ENCODE measurements around the gene FDPS. TPM values are rescaled to one million over a fixed set of nuclear protein-coding genes. Genes with fewer than 3 reads are reported as not detected.
"Not testable (repeated sequence)": the region's sequence is repeated elsewhere in the genome, so short reads cannot be mapped to it uniquely, and the experiment has no call there.

The FDPS gene
- polyA plus RNA-seq, 1 donor: 179 TPM

- DNase-seq: no peak
These were observed 4.6 kb downstream of the FDPS start for GRCh38 chr1:155313261-155313660.

- DNase-seq: no peak
These were observed 8.3 kb downstream of the FDPS start for GRCh38 chr1:155316922-155317321.

- no peak for DNase-seq
These were observed 9.4 kb downstream of the FDPS start for GRCh38 chr1:155318082-155318481.

- DNase-seq: no peak
These were observed 10.9 kb downstream of the FDPS start for GRCh38 chr1:155319536-155319935.

- DNase-seq: no peak
These were observed 11.6 kb downstream of the FDPS start for GRCh38 chr1:155320252-155320651.

GRCh38 chr1:155320661-155321617 is 12.3 kb downstream of the FDPS start, which contains the start of gene RUSC1:
Gene RUSC1, plus strand, starts transcription at chr1:155320894. Its CDS starts 880 bp downstream, at chr1:155321774.
- peak; percentile 77 for DNase-seq

- no peak for DNase-seq
These were observed 13.2 kb downstream of the FDPS start for GRCh38 chr1:155321639-155322503.

- peak; percentile 14 for DNase-seq
These were observed 13.9 kb downstream of the FDPS start for GRCh38 chr1:155322571-155322952.

- DNase-seq: peak; percentile 89
These were observed 14.5 kb downstream of the FDPS start for GRCh38 chr1:155322953-155323728.

- peak; percentile 81 for DNase-seq
These were observed 15.0 kb downstream of the FDPS start for GRCh38 chr1:155323729-155324036.

- DNase-seq: peak; percentile 89
These were observed 15.5 kb downstream of the FDPS start for GRCh38 chr1:155324037-155324716.

- DNase-seq: peak; percentile 47
These were observed 16.3 kb downstream of the FDPS start for GRCh38 chr1:155324717-155325602.

GRCh38 chr1:155325603-155325893 is 16.9 kb downstream of the FDPS start:
- no peak for DNase-seq

GRCh38 chr1:155326020-155326526 is 17.4 kb downstream of the FDPS start:
- no peak for DNase-seq

GRCh38 chr1:155326631-155327037 is 18.0 kb downstream of the FDPS start:
- DNase-seq: no peak

- DNase-seq: no peak
These were observed 19.3 kb downstream of the FDPS start for GRCh38 chr1:155327981-155328380.

GRCh38 chr1:155328856-155329255 is 20.2 kb downstream of the FDPS start:
- not testable (repeated sequence) for DNase-seq

- DNase-seq: no peak
These were observed 21.4 kb downstream of the FDPS start for GRCh38 chr1:155329980-155330598.

GRCh38 chr1:155334962-155335361 is 26.3 kb downstream of the FDPS start:
- DNase-seq: peak; percentile 35

- no peak for DNase-seq
These were observed 30.9 kb downstream of the FDPS start for GRCh38 chr1:155339515-155340097.
